Erythroblast (primary cell): Measurements from ENCODE around the gene IL1RAPL1.

Source experiments
- GATA1 ChIP-seq: IDR thresholded peaks from 2 replicates; pipeline ENCODE4 v1.6.1; 2011; ENCODE audit warnings: low read depth, mild to moderate bottlenecking, control low read depth, low read length, moderate library complexity
- POLR2A ChIP-seq: IDR thresholded peaks from 2 replicates; pipeline ENCODE4 v1.6.1; 2011; ENCODE audit warnings: mild to moderate bottlenecking, low read length

- no peak for TF ChIP-seq POLR2A
- TF ChIP-seq GATA1, result no peak
Measured at GRCh38 chrX:29627833-29628232, 1040.6 kb downstream of the IL1RAPL1 start.
